DMS79 (cell line): ENCODE results near the gene CLCN6.
"Not testable (repeated sequence)": the region's sequence is repeated elsewhere in the genome, so short reads cannot be mapped to it uniquely, and the experiment has no call there.

ENCODE experiments used
- DNase-seq: peaks from one replicate; lab custom pipeline; 2025; lab: John Stamatoyannopoulos, UW

The CLCN6 gene

DNA sequence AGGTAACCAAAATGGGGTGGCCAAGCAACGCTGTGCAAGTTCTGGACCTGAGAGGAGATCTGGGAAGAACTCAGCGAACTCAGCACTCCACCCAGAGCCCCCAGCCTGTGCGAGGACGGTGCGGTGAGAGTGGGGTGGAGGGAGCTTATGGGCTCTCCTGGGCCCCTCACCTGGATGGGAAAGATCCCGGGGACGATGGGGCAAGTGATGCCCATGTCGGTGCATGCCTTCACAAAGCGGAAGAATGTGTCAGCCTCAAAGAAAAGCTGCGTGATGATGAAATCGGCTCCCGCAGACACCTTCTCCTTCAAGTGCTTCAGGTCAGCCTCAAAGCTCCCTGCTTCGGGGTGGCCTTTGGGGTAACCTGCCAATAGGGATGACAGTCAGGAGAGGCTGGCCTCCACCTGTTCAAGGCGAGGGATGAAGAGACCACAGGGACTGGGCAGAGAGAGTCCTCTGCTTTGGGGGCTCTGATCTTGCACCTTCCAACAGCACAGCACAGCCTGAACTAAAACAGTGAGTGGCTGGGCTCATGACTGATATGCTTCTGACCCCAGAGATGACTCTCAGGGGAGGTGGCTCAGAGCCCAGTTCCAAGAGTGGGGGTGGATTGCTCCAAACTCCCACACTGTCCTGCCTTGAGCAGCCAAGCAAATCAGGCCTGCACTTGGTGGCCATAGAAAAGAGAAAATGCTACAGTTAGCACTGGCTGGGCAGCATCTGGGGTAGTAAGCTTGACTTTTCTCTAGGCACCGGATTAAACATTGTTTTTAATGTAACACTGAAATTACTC lies 9.8 kb upstream of the CLCN6 start:
- DNase-seq: no peak

DNA sequence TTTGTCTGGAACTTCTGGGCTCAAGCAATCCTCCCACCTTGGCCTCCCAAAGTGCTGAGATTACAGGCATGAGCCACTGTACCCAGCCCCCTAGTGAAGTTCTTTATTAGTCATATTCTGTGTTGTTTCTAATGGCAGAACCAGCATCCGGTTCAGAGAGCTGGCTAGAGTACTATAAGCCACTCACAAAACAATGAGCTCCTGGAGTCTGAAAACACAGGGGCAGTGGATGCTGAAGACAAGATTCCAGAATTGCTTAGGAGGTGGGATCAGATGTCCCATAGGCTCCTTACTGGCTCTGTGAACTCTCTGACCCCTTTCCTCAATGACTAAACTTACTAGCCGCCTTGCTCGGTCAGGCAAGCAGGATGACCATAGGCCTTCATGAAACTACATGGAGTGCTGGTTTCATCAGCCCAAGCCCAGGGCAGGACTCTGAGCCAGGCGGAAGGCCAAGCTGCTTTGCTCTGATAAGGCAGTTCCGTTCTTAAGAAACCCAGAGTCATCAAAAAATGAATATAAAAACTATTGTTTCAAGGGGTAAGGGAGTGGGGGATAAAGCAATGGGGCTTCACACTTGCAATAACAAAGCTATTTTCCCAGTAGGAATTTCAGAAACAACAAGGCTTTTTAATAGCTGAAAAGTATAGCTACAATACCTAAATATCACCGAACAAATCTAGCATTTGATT lies 8.3 kb upstream of the CLCN6 start:
- DNase-seq: no peak

DNA sequence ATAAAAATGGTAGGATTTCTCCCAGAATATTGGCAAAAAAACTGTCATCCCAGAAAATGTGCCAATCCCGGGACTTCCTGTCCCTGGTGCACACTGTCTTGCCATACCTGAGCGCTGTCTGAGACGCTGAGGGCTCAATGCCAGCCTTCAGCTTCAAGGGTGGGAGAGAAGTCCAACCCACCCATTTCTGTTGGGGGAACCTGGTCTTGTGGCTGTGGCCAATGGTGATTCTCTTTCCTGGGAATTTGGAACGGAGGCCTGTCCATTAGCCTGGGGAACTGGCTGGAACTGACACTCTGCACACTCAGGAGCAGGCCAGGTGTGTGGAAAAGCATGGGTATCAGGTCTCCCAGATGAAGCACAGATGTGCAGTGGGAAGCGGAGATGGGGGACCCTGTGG lies 6.9 kb upstream of the CLCN6 start:
- no peak for DNase-seq

DNA sequence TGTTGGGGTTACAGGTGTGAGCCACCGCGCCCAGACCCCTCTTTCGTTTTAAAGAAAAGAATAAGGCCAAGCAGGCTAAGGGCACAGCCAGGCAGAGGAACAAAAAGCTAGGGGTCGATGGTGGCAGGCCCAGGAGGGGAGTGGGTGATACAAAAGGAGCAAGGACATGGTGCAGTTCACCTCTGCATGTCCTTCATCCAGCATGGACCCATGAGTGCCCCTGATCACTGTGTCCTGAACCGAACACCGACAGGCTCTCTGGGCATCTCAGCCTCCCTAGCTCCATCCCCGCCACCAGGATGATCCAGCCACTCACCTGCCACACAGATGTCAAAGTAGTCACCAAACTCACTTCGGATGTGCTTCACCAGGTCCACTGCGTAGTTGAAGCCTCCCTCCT lies 6.1 kb upstream of the CLCN6 start:
- DNase-seq: no peak

DNA sequence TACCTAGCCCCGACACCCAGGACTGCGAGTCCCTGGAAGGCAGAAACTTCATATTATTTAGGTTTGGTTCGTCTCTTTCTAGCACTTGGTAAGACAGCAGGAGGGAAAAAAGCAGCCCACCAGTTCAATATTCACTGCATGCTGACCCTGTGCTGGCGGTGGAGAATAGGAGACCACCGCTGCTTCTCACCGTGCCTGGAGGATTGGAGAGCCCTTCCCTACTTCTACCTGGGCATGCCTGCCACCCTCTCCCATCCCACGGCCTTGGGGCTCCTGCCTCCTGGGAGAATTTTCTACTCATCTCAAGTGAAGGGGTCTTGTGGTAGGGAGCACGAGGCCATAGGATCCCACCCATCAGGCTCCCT lies 5.6 kb upstream of the CLCN6 start:
- DNase-seq: no peak

DNA sequence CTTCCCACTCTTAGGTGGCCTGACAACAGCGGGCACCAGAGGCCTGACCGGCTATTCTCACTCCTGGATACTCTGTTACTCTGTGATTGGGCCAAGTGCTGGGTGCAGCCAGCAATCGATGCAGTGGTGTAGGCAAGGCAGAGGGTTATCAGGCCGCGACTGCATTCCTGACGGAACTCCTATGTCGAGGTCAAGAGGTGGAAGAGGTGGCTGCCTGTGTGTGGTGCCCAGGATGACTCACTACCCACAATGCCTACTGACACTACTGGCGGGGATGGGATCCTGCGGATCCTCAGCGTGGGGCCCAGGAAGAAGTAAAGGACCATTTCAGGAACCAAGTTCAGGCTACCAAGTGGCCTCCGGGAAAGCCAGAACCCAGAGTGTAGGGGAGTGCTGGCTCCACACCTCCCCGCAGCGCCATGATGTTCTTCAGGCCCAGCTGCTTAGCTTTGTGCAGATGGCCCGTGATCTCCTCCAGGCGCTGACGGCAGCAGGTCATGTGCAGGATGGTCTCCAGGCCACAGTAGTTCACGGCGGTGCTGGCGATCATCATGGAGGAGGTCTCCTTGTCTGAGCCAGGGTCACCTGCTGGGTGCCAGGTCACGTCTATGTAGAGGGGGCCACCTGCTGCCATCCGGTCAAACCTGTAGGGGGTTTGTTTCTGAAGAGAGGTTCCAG lies 5.1 kb upstream of the CLCN6 start:
- no peak for DNase-seq

DNA sequence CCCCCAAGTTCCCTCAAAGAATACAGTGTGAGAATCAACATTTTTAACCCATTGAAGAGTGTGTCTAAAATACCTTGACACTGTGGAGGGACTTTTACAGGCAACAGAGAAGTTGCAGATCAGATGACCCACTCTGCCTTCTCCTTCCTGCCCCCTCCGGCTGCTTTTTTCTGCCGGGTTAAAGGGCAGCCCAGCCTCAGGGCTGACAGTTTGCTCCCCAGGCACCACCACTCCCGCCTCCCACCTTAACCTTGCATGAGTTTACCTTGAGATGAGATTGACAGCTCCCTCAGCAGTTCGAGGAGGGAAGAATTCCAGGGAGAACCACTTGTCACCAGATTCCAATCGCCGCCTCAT lies 3.4 kb upstream of the CLCN6 start:
- DNase-seq: no peak

DNA sequence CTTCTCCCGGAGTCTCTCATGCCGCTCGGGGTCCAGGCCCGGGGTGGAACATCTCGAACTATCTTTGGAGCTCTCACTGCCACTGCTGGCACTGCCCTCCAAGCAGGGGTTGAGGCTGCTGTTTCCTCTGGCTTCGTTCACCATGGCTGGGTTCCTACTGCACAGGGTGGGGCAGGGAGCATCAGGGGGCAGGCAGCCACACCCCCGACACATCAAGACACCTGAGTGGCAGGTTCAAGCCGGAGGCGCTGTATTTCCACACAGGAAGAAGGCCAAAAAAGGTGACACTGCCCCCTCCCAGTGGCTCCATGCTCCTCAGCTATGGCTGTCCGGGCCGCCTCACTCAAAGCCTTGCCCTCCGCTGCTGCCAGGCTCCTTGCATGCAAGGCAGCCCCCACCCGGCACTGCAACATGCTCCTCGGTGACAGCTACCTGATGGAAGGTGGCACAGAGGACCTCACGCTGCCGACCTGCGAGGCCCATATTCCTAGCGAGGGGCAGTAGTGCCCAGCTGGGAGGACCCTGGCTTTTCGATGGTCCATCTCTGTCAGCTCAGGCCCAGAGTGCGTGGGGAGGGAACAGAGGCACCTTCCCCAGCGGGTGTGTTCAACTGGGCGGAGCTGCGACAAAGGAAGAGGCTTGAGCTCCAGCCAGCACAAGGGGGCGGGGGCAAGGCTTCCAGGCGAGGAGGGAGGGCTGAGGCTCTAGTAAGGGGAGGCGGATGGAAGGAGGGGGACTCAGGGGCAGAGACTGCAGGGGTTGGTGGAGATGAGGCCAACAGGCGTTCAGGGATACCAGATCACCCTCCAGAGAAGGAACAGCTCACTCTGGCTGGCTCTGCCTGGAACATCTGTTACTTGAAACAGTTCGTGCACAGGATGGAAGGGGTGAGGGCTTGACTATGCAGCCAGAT lies 2.8 kb upstream of the CLCN6 start:
- peak; percentile 88 for DNase-seq

DNA sequence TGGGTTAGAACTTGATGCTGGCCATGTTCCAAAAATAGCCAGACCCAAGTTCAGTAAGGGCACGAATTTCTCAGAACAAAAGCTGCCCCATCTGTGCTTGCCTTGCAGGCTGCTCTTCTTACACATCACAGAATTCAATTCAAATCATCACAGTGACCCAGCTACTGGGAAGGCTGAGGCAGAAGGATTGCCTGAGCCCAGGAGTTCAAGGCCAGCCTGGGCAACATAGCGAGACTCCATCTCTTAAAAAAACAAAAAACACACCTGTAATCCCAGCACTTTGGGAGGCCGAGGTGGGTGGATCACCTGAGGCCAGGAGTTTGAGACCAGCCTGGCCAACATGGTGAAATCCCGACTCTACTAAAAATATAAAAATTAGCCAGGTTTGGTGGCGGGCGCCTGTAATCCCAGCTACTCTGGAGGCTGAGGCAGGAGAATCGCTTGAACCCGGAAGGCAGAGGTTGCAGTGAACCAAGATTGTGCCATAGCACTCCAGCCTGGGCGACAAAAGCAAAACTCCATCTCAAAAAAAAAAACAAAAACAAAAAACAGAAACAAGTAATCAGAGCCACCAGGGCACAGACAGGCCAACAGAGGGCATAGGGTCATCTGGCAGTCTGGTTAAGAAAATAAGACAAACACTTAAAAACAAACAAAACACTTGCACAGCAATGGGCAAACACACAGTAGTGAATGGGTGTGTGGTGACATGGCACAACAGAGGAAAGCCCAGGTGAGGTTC lies 1.9 kb upstream of the CLCN6 start:
- not testable (repeated sequence) for DNase-seq

DNA sequence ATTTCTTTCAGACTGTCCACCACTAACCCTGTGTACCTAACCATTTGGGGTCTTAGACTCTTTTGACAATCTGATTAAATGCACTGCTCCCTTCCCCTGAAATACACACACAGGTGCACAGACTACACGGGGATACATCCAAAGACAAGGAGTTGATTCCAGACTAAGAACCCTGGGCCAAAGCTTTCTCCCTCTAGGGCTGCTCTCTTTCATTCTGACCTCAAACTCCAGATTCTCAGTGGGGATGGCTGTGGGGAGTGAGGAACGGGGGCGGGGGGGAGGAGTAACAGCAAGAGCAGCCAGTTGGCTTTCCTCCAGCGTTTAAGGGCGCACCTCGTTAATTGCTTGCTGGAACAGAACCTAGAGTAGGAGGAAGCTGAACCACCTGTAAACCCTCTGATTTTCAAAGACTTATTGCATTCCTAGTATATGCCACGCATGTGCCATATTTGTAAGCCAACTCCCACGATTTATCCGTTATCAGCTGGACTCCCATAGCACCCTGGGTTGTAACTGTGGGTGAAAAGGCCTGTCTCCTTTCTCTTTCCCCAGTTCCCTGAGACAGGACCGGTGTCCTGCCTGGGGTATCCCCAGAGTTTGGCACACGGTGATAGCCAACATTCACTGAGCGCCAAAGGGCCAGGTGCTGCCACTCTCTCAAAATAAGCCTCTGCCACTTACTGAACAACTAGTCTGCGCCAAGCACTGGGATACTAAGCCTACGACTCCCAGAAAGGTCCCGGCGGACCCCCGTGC lies 1.1 kb upstream of the CLCN6 start:
- DNase-seq: peak; percentile 71

DNA sequence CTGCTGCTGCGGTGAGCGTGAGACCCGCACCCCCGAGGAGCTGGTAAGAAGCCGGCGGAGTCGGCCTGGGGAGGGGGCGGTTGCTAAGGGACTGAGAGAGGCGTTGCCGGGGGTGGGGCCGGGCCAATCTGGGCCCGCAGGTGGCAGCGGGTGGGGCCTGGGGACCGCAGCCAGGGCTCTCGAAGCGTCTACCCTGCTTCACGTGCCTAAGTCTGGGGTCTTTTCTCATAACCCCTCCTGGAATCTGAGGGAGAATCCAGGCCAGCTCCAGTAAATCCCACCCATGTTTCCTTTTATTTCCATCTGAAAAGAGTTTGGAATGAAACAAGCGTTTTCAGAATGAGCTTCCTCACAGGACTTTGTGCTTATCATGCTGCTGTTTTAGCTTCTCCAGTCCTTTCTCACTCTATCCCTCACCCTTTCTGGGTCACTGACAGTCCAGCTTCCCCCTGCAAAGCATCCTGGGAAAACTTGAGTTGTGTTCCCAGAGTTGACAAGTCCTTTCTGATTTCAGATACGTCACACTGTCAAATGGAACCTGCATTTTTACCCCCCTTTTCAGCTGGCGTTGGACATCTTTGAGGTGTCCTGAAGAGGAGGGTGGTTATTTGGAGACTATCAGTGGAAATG lies 431 bp downstream of the CLCN6 start:
- no peak for DNase-seq

DNA sequence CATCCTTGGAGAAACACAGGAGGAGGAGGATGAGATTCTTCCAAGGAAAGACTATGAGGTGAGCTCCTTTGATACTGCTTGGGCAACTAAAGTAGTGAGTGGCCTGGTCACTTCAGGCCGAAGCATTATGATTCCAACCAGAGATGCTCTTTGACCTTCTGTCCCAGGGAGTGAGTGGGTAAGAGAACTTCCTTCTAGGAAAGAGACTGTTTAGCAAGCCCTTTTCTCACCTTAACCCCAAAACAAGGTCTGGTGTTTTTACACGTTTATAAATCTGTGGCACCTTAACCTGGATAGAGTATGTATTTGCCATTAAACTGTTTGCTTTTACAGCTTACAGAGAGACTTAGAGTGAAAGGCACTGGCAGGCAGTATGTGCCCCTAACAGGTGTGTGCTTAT lies 1.1 kb downstream of the CLCN6 start:
- no peak for DNase-seq

DNA sequence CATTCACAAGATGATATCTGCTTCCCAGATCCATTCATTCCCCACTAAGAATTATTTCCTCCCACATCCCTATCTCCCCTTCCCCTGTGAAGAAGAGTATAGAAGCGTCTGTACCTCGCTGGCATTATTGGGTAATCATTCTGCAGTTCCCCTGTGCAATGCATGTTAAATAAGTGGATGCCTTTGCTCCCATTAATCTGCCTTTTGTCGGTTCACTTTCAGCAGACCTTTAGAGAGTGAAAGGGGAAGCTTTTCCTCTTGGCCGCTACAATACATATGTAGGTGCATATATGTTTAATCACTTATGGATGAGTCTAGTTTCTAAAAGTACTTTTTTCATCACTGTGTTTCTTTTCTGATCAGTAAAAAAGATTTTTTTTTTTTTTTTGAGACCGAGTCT lies 7.0 kb downstream of the CLCN6 start:
- DNase-seq: no peak

DNA sequence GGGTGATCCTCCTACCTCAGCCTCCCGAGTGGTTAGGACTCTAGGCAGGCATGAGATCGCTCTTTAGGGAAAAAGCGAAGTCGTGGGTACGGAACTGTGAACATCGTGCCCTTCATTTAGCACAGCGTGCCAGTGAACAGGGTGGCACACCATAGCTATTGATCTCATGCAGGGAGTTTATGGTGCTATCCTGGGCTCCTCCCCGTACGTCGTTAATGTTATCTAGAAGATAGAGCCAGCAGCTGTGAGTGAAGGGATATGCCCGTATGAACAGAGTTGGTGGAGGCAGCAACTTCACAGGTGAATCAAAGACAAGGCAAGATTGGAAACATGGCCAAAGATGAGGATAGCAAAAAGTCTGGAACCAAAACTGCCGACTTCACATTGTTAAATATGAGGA lies 11.2 kb downstream of the CLCN6 start:
- no peak for DNase-seq

DNA sequence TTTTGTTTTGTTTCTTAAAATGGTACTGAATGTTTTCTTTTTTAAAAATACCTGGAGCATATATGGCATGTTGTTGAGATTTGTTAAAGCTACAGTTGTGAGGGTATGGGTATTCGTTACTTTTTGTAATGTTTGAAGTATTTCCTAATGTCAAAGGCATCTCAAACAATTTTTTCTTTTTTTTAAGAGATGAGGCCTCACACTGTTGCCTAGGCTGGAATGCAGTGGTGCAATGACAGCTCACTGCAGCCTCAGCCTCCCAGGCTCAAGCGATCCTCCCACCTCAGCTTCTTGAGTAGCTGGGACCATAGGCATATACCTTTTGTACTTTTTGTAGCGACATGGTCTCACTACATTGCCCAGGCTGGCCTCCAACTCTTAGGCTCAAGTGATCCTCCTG lies 16.1 kb downstream of the CLCN6 start:
- DNase-seq: no peak

DNA sequence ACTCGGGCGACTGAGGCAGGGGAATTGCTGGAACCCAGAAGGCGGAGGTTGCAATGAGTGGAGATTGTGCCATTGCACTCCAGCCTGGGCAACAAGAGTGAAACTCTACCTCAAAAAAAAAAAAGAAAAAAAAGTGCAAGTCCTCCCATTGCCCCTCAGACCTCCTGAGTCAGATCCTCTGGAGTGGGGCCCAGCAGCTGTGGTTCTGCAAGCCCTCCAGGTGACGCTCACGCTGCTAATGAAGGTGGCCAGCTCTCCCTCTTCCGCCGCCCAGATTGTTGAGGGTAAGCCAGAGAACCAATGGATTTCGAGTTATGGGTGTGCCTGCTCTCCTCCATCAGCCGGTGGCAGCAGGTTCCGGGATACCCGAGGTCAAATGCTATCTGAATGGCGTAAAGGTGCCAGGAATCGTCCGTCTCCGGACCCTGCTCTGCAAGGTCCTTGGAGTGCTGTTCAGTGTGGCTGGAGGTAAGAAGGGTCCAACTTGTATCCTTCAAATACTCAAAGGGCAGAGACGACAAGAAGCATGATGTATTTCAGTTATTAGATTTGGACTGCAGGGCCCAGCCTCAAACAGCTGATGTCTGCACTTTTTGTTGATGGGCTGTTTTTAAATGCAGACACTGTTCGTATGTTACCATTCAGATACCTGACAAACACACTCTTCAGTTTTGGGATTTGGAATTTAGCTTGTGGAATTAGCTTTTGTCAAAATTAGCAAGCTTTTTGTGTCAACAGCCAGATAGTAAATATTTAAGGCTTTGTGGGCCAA lies 17.6 kb downstream of the CLCN6 start:
- DNase-seq: no peak

DNA sequence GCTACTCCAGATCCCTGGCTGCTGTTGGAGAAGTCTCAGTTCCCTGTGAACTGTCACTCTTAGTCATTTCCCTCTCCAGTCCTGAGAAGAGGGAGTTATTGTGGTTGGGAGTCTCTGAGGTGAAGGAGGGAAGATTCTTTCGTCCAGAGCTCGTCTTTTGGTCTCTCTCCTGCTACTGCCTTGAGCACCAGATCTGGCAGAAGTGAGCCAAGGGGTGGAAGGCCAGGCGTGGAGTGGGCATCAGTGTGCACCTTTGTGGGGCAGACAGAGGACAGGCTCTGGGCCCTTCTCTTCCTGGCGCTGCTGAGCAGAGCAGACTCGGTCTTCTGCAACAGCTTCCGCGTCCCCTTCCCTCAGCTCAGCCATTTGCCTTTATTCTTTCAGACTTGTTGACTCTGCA lies 19.1 kb downstream of the CLCN6 start:
- DNase-seq: no peak

DNA sequence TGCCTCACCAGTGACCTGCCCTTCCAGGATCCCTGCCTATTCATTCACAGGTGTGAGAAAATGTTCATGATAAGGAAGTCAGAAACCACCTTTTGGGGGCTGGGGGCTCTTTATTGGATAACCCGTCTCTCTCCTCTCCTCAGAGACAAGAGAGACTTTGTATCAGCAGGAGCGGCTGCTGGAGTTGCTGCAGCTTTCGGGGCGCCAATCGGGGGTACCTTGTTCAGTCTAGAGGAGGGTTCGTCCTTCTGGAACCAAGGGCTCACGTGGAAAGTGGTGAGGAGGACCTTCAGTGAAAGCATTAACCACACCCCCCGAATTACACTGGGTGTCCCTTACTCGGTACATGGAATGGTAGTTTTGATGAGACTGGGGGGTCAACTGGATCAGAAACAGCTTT lies 21.0 kb downstream of the CLCN6 start:
- no peak for DNase-seq

DNA sequence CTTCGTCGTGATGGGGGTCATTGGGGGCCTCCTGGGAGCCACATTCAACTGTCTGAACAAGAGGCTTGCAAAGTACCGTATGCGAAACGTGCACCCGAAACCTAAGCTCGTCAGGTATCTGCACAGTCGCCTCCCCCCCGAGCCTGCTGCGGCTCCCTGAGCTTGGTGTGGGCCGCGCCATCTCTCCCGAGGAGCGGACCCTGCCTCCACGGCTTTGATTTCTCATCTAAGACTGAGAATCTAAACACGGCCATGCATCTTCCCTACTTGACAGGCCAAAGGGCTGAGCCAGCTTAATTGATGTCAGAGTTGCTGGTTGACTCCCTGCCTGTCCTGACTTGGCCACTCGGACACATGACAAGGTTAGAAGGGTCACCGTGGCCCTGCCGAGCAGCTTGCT lies 22.5 kb downstream of the CLCN6 start:
- DNase-seq: no peak
